Upper lobe of left lung (tissue), 4 donors: ENCODE measurements around the gene THAP9.

Source experiments
- EP300 ChIP-seq, 4 donors: sonication (generic); formaldehyde crosslinking; IDR thresholded peaks; one replicate each; pipeline ENCODE4 v1.5.1; 2017; ENCODE audit warnings: antibody characterized with exemption in 4 of 4, control low read depth in 2 of 4
- POLR2A ChIP-seq, 4 donors: fragments of 450-650 bp; IDR thresholded peaks; one replicate each; pipeline ENCODE4 v1.5.1; 2016 to 2017; ENCODE audit warnings: antibody characterized with exemption in 4 of 4, mild to moderate bottlenecking in 2 of 4
- POLR2AphosphoS5 ChIP-seq, 2 donors: sonication (generic); formaldehyde crosslinking; IDR thresholded peaks; one replicate each; pipeline ENCODE4 v1.5.1; 2017; ENCODE audit warnings: antibody characterized with exemption in 2 of 2
- TF ChIP-seq, protein P1 (sequence below), 6 experiments: fragments of 450-650 bp in 4 of 6; fragments of 200-600 bp in 2 of 6; sonication (generic) in 2 of 6; IDR thresholded peaks; one replicate each; pipeline ENCODE4 v1.5.1; 2016 to 2019; ENCODE audit warnings: antibody characterized with exemption in 6 of 6

DNA sequence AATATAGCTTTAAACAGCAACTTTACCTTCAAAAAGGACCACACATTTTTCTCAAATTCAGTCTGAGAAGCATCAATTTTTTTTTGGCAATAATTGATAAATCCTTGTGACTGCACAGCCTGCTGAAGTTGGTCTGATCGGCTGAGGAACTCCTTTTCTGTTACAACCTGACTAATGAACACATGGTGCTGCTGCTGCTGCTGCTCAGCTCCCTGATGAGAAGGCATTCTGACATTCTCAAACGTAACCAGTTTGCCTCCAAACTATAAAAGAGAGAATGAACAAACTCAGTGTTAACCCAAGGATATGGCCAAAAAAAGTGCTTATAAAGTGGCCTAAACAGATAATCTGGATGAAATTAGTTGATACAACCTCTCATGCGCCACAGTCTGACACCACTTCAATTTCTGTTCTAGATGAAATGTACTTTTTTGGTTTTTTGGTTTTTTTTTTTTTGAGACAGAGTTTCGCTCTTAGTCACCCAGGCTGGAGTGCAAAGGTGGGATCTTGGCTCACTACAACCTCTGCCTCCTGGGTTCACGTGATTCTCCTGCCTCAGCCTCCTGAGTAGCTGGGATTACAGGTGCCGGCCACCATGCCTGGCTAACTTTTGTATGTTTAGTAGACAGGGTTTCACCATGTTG, 36.1 kb upstream of the THAP9 start:
- TF ChIP-seq, protein P1, sequence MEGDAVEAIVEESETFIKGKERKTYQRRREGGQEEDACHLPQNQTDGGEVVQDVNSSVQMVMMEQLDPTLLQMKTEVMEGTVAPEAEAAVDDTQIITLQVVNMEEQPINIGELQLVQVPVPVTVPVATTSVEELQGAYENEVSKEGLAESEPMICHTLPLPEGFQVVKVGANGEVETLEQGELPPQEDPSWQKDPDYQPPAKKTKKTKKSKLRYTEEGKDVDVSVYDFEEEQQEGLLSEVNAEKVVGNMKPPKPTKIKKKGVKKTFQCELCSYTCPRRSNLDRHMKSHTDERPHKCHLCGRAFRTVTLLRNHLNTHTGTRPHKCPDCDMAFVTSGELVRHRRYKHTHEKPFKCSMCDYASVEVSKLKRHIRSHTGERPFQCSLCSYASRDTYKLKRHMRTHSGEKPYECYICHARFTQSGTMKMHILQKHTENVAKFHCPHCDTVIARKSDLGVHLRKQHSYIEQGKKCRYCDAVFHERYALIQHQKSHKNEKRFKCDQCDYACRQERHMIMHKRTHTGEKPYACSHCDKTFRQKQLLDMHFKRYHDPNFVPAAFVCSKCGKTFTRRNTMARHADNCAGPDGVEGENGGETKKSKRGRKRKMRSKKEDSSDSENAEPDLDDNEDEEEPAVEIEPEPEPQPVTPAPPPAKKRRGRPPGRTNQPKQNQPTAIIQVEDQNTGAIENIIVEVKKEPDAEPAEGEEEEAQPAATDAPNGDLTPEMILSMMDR (IDR thresholded peaks at IDR 0.05) = no peak
- TF ChIP-seq POLR2AphosphoS5 (IDR thresholded peaks at IDR 0.05) = no peak
- no peak for TF ChIP-seq POLR2A (IDR thresholded peaks at IDR 0.05)
- no peak for TF ChIP-seq EP300 (IDR thresholded peaks at IDR 0.05)
